Transverse colon (tissue), 4 donors: Measurements from ENCODE around the gene CCND2. TPM values are rescaled to one million over a fixed set of nuclear protein-coding genes. Genes with fewer than 3 reads are reported as not detected.
A peak's percentile ranks its signal among the peaks of the same experiment; 100 is the strongest.

ENCODE experiments used
- DNase-seq: peaks from one replicate; pipeline ENCODE4 v3.0.0-alpha.2; 2019
- H3K27ac ChIP-seq, 4 donors: fragments of 200-600 bp; sonication (generic); 2 replicates each; pipeline ENCODE4 v1.5.1; 2016 to 2018; ENCODE audit warnings: inconsistent platforms in 4 of 4
- H3K27me3 ChIP-seq: fragments of 200-600 bp; sonication (generic); 2 replicates; pipeline ENCODE4 v1.5.1; 2017; ENCODE audit warnings: inconsistent platforms
- H3K36me3 ChIP-seq, 4 donors: fragments of 200-600 bp; sonication (generic); 2 replicates each; pipeline ENCODE4 v1.5.1; 2017 to 2019; ENCODE audit warnings: inconsistent platforms in 4 of 4
- H3K4me1 ChIP-seq, 4 donors: fragments of 200-600 bp; sonication (generic); 2 replicates each; pipeline ENCODE4 v1.5.1; 2017 to 2020; ENCODE audit warnings: inconsistent platforms in 4 of 4
- H3K4me3 ChIP-seq, 4 donors: fragments of 200-600 bp; sonication (generic); 1 replicate in 1 of 4; 2 replicates in 3 of 4; pipeline versions ENCODE4 v1.5.1 to v1.6.1; 2017 to 2019; ENCODE audit warnings: inconsistent platforms in 4 of 4
- H3K9me3 ChIP-seq, 2 donors: fragments of 200-600 bp; sonication (generic); 2 replicates each; pipeline ENCODE4 v1.5.1; 2017 to 2019; ENCODE audit warnings: inconsistent platforms in 2 of 2
- EP300 ChIP-seq: sonication (generic); formaldehyde crosslinking; IDR thresholded peaks from one replicate; pipeline ENCODE4 v1.6.1; 2017; ENCODE audit warnings: antibody characterized with exemption, low read depth
- POLR2A ChIP-seq: fragments of 450-650 bp; IDR thresholded peaks from one replicate; pipeline ENCODE4 v1.6.1; 2016; ENCODE audit warnings: antibody characterized with exemption, mild to moderate bottlenecking, moderate library complexity
- POLR2AphosphoS5 ChIP-seq, 3 donors: sonication (generic); formaldehyde crosslinking; IDR thresholded peaks; one replicate each; pipeline ENCODE4 v1.6.1; 2016; ENCODE audit warnings: antibody characterized with exemption in 3 of 3
- WGBS, 2 donors: methylation state at CpG; one replicate each; pipeline ENCODE4 v1.1.5; 2018; ENCODE audit warnings: low coverage in 1 of 2; 5-methylcytosine and 5-hydroxymethylcytosine counted together
- in situ Hi-C, 4 donors: fragments of 200-750 bp; cut with MboI; loops; one replicate each; pipeline versions ENCODE4 v1.15.0 to v1.15.1; 2017; ENCODE audit warnings: low sequenced_read_pairs in 3 of 4, low pct_ligation_motif_present in 1 of 4, low pct_unique_long_range_greater_than_20kb in 1 of 4
- intact Hi-C: fragments of 100-400 bp; cut with DNase I; formaldehyde crosslinking; loops from one replicate; pipeline ENCODE4 v1.15.1; 2023; ENCODE audit warnings: low total_unique reads
- total RNA-seq, 4 donors: library from RNA; depleted of rRNA; stranded (reverse); fragments of >200 nt; gene quantifications; one replicate each; pipeline ENCODE4 v1.1.0, GENCODE V29; 2016
- TF ChIP-seq, protein P1 (sequence below), 5 experiments: fragments of 200-600 bp in 3 of 5; fragments of 450-650 bp in 2 of 5; sonication (generic) in 3 of 5; IDR thresholded peaks; 1 replicate in 2 of 5; 2 replicates in 3 of 5; pipeline ENCODE4 v1.5.1; 2016 to 2017; ENCODE audit warnings: antibody characterized with exemption in 5 of 5, inconsistent platforms in 3 of 5, mild to moderate bottlenecking in 2 of 5, moderate library complexity in 1 of 5

CCND2 gene
- total RNA-seq, 4 donors from 2014 or later = 32.9 to 132 (median 58.8) TPM

DNA sequence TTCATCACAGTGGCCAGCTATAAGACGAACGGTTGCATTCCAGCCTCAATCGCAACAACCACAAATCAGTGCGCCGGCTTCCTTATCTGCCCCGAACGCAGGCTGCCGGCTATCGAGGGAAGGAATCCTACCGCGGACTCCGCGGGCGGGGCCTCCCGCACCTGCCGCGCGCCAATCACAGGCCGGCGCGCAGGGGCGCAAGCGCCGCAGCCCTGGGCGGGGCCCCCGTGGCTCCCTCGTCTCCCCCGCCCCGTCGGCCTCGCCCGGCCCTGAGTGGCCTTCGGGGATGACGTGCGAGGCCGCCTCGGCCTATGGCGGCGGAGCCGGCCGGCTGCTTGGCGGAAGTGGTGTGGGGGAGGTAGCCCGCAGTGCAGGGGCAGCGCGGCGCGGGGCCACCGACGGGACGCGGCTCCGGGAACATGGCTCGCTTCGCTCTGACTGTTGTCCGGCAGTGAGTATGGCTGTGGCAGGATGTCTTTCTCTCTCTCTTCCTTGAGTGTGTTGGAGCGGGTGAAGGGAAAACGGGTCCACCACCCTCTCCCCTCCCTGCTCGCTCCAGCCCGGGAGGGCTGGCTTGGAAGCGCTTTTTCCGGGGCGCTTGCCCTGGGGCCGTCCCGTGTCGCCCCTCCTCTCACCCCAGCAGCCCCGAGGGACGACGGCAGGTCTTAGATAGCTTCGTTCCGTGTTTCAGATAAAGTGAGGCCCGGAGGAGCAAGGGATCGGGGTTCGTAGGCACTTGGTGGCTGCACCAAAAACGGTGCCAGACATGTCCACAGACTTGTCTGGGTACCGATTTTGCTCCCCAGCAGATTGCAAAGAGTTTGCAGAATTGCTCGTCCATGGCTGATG is 47.5 kb downstream of the CCND2 start, which contains the start of gene TIGAR:
TSS of gene TIGAR (plus strand) at position 361 of the 849 bp plus-strand sequence. CDS start at position 420, 59 bp downstream.
- Histone ChIP-seq H3K9me3 (no peaks in the 10 kb centered on the region), H3K27me3 (no peaks in the 10 kb centered on the region), H3K36me3 (no peaks in the 10 kb centered on the region), H3K4me1 (peaks cover 7 to 27% (median 17%) of the 10 kb centered on the region in 4 donors), H3K4me3 (peak within 1 kb of the TSS; percentile 84 to 99 (median 90)), H3K27ac (peak within 1 kb of the TSS; percentile 91 to 97 (median 96))
- DNase-seq = peak; percentile 95
- TF ChIP-seq EP300 = no peak
- TF ChIP-seq POLR2A = peak; percentile 94
- TF ChIP-seq POLR2AphosphoS5 (IDR thresholded peaks at IDR 0.05) = peak; percentile 96 to 98 (median 97)
- TF ChIP-seq, protein P1, sequence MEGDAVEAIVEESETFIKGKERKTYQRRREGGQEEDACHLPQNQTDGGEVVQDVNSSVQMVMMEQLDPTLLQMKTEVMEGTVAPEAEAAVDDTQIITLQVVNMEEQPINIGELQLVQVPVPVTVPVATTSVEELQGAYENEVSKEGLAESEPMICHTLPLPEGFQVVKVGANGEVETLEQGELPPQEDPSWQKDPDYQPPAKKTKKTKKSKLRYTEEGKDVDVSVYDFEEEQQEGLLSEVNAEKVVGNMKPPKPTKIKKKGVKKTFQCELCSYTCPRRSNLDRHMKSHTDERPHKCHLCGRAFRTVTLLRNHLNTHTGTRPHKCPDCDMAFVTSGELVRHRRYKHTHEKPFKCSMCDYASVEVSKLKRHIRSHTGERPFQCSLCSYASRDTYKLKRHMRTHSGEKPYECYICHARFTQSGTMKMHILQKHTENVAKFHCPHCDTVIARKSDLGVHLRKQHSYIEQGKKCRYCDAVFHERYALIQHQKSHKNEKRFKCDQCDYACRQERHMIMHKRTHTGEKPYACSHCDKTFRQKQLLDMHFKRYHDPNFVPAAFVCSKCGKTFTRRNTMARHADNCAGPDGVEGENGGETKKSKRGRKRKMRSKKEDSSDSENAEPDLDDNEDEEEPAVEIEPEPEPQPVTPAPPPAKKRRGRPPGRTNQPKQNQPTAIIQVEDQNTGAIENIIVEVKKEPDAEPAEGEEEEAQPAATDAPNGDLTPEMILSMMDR (IDR thresholded peaks at IDR 0.05) = no peak
- 0% methylated on average over 1 to 55 of the region's 76 CpGs for WGBS, 2 donors
- in situ Hi-C loops = loop anchor here in 2 of 4 donors (25.0 kb wide), 1 partner anchor 216 kb away; the partner anchor contains the start of gene RAD51AP1 (in 2 of the 2)
- intact Hi-C loops = no loop called here

DNA sequence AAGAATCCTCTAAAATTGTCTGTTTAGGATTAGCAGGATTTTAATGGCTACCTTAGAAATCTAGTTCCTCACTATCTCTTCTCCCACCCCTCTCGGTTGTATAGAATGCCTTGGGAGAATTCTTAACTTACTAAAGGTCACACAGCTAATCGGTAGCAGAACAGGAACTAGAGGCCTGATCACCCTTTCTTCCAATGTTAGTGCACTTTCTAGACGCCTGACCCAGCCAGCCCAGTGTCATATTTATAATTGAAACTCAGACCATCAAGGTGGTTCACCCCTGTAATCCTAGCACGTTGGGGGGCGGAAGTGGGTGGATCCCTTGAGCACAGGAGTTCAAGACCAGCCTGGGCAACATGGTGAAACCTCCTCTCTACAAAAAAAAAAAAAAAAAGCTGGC is 49.2 kb downstream of the CCND2 start:
- 73 to 78% methylated on average over 2 to 5 of the region's 5 CpGs for WGBS, 2 donors
- Histone ChIP-seq H3K4me3 (no peak overlapping the region), H3K4me1 (peaks cover 7 to 36% (median 21%) of the 10 kb centered on the region in 4 donors), H3K9me3 (no peaks in the 10 kb centered on the region), H3K36me3 (no peaks in the 10 kb centered on the region), H3K27ac (no peak overlapping the region), H3K27me3 (no peaks in the 10 kb centered on the region)
- in situ Hi-C loops = loop anchor here in 2 of 4 donors (25.0 kb wide), 1 partner anchor 215 kb away; the partner anchor contains the start of gene RAD51AP1 (in 2 of the 2)
- intact Hi-C loops = no loop called here
- TF ChIP-seq POLR2AphosphoS5 (IDR thresholded peaks at IDR 0.05) (no peak), EP300 (no peak), POLR2A (no peak)
- TF ChIP-seq, protein P1 (IDR thresholded peaks at IDR 0.05) = no peak
- DNase-seq = no peak

Other genes with a start within 250 kb of the CCND2 start
- gene TIGAR, start 47.5 kb downstream of the CCND2 start, total RNA-seq = 10 to 100 TPM in 1 of 4 donors, 1 to 10 TPM in 3; 2.6 to 26.6 (median 4.4) TPM
- gene FGF23, start 106.0 kb downstream of the CCND2 start, total RNA-seq = not detected
- not detected for gene FGF6, start 172.1 kb downstream of the CCND2 start, total RNA-seq